SKM-1 (cell line): Measurements from ENCODE around the gene FLII.
A peak's percentile ranks its signal among the peaks of the same experiment; 100 is the strongest.
"Not testable (repeated sequence)": the region's sequence is repeated elsewhere in the genome, so short reads cannot be mapped to it uniquely, and the experiment has no call there.

Experiments used
- DNase-seq: peaks from one replicate; lab custom pipeline; 2025; ENCODE audit not compliant: unreplicated experiment; lab: John Stamatoyannopoulos, UW

The FLII gene

GRCh38 chr17:18224387-18225120 is 34.0 kb downstream of the FLII start:
- no peak for DNase-seq

GRCh38 chr17:18224053-18224386 is 34.5 kb downstream of the FLII start:
- no peak for DNase-seq

GRCh38 chr17:18218756-18219415 is 39.7 kb downstream of the FLII start:
- DNase-seq: no peak

GRCh38 chr17:18217412-18218015 is 41.0 kb downstream of the FLII start:
- DNase-seq: peak; percentile 40

GRCh38 chr17:18216906-18217305 is 41.6 kb downstream of the FLII start:
- DNase-seq: not testable (repeated sequence)

GRCh38 chr17:18213666-18214270 is 44.8 kb downstream of the FLII start:
- no peak for DNase-seq

GRCh38 chr17:18208092-18208491 is 50.4 kb downstream of the FLII start:
- no peak for DNase-seq

GRCh38 chr17:18206962-18207361 is 51.6 kb downstream of the FLII start:
- no peak for DNase-seq

GRCh38 chr17:18205861-18206260 is 52.7 kb downstream of the FLII start:
- no peak for DNase-seq

GRCh38 chr17:18203308-18203707 is 55.2 kb downstream of the FLII start:
- DNase-seq: no peak

- no peak for DNase-seq
These were observed 57.4 kb downstream of the FLII start for GRCh38 chr17:18201108-18201507.

- no peak for DNase-seq
These were observed 60.0 kb downstream of the FLII start for GRCh38 chr17:18198530-18198929.

- no peak for DNase-seq
These were observed 60.9 kb downstream of the FLII start for GRCh38 chr17:18197535-18198194.

GRCh38 chr17:18195246-18195645 is 63.3 kb downstream of the FLII start:
- no peak for DNase-seq
